A673 (cell line): ENCODE measurements around the gene FAM228B. TPM values are rescaled to one million over a fixed set of nuclear protein-coding genes. Genes with fewer than 3 reads are reported as not detected.

Experiments used
- BruUV-seq: library from RNA; stranded (reverse); fragments of 400-500 nt; replicated peaks from 2 replicates; lab custom pipeline; 2021; lab: Mats Ljungman, UMichigan
- CTCF ChIA-PET: fragments of 300-600 bp; sonication (Branson Sonifier 250); formaldehyde crosslinking; loops from one replicate; lab custom pipeline; 2022; ENCODE audit warnings: antibody characterized with exemption; lab: Charles Lee
- POLR2A ChIA-PET: fragments of 300-600 bp; sonication (Branson Sonifier 250); formaldehyde crosslinking; loops from one replicate; lab custom pipeline; 2022; ENCODE audit warnings: antibody characterized with exemption; ENCODE audit not compliant: low non-redundant PET; lab: Charles Lee
- DNase-seq: peaks from one replicate; pipeline ENCODE4 v3.0.0-alpha.2; 2015; ENCODE audit warnings: low spot score
- H3K27ac ChIP-seq: fragments of 200-600 bp; sonication (generic); 2 replicates; pipeline ENCODE4 v1.5.1; 2016; ENCODE audit warnings: mixed run types, low read depth, mild to moderate bottlenecking, mixed read lengths, antibody characterized with exemption, low read length; ENCODE audit not compliant: poor library complexity, severe bottlenecking
- H3K27me3 ChIP-seq: fragments of 200-600 bp; sonication (generic); replicated peaks from 2 replicates; pipeline ENCODE4 v1.6.1; 2017; ENCODE audit warnings: mixed run types, low read depth, mild to moderate bottlenecking, mixed read lengths, antibody characterized with exemption, low read length; ENCODE audit not compliant: insufficient read depth, poor library complexity
- H3K36me3 ChIP-seq: fragments of 200-600 bp; sonication (generic); 2 replicates; pipeline ENCODE4 v1.6.1; 2016; ENCODE audit warnings: mixed run types, mild to moderate bottlenecking, mixed read lengths, antibody characterized with exemption, low read length; ENCODE audit not compliant: insufficient read depth, poor library complexity, severe bottlenecking
- H3K4me1 ChIP-seq: fragments of 200-600 bp; sonication (generic); 2 replicates; pipeline ENCODE4 v1.6.1; 2017; ENCODE audit warnings: mixed run types, mild to moderate bottlenecking, mixed read lengths, antibody characterized with exemption, low read length; ENCODE audit not compliant: insufficient read depth, poor library complexity, severe bottlenecking
- H3K4me3 ChIP-seq: fragments of 200-600 bp; sonication (generic); 2 replicates; pipeline ENCODE4 v1.5.1; 2016; ENCODE audit warnings: low read depth, mixed run types, mild to moderate bottlenecking, mixed read lengths, low read length; ENCODE audit not compliant: poor library complexity, severe bottlenecking
- H3K9me3 ChIP-seq: fragments of 200-600 bp; sonication (generic); 2 replicates; pipeline ENCODE4 v1.6.1; 2016; ENCODE audit warnings: mixed run types, low read depth, mild to moderate bottlenecking, mixed read lengths, antibody characterized with exemption, low read length; ENCODE audit not compliant: poor library complexity, severe bottlenecking
- EZH2 ChIP-seq: fragments of 200-600 bp; sonication (generic); IDR thresholded peaks from 2 replicates; pipeline ENCODE4 v1.6.1; 2017; ENCODE audit warnings: borderline replicate concordance, low read depth, mild to moderate bottlenecking, mixed read lengths, antibody characterized with exemption, low read length; ENCODE audit not compliant: poor library complexity, severe bottlenecking
- intact Hi-C: fragments of 100-400 bp; cut with micrococcal nuclease; formaldehyde crosslinking; loops from one replicate; pipeline ENCODE4 v1.10.0; 2022; ENCODE audit not compliant: unreplicated experiment
- total RNA-seq: library from RNA; stranded (reverse); gene quantifications from 2 replicates; pipeline ENCODE4 v1.2.3, GENCODE V29; 2021
- TF ChIP-seq, protein P1 (sequence below): fragments of 300-800, 200-600 bp; sonication (generic); conservative IDR thresholded peaks from 2 replicates; pipeline ENCODE4 v1.5.1; 2017; ENCODE audit warnings: low read depth, mild to moderate bottlenecking, antibody characterized with exemption, low read length, moderate library complexity, mixed read lengths

The FAM228B gene
- total RNA-seq, 1 experiment from 2014 or later = 6.8 TPM

DNA sequence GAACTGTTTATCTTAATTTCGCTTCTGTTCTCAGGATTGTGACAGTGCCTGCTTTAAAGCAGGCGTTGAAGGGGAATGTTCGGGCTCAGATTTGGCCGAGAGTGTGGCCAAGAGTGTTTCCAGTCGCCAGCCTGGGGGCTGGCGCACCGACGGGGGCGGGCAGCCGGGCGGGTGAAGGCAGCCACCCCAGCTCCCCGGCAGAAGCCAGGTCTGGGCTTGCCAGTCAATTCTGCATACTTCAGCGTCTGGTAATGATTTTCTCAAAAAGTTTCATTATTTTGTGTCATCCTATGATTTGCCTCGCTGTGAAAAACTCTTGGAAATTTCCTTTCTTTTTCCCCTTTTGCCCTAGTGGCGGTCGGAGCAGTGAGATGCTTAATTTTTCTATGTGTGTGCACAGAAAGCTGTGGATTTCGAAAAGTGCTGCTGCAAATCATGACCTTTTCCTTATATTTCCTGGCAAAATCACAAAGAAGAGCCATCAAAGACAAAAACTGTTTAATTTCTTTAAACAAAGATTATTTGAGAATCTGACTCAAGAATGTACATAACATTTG, 52.4 kb downstream of the FAM228B start:
- Histone ChIP-seq H3K9me3 (no peaks in the 10 kb centered on the region), H3K4me1 (no peaks in the 10 kb centered on the region), H3K4me3 (no peak overlapping the region), H3K27ac (no peak overlapping the region), H3K36me3 (no peaks in the 10 kb centered on the region), H3K27me3 (no peaks in the 10 kb centered on the region)
- DNase-seq = no peak
- no TSS peak for BruUV-seq
- ChIA-PET CTCF (no interaction called here), POLR2A (no interaction called here)
- intact Hi-C loops = no loop called here
- TF ChIP-seq EZH2 = no peak
- TF ChIP-seq, protein P1, sequence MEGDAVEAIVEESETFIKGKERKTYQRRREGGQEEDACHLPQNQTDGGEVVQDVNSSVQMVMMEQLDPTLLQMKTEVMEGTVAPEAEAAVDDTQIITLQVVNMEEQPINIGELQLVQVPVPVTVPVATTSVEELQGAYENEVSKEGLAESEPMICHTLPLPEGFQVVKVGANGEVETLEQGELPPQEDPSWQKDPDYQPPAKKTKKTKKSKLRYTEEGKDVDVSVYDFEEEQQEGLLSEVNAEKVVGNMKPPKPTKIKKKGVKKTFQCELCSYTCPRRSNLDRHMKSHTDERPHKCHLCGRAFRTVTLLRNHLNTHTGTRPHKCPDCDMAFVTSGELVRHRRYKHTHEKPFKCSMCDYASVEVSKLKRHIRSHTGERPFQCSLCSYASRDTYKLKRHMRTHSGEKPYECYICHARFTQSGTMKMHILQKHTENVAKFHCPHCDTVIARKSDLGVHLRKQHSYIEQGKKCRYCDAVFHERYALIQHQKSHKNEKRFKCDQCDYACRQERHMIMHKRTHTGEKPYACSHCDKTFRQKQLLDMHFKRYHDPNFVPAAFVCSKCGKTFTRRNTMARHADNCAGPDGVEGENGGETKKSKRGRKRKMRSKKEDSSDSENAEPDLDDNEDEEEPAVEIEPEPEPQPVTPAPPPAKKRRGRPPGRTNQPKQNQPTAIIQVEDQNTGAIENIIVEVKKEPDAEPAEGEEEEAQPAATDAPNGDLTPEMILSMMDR = no peak

DNA sequence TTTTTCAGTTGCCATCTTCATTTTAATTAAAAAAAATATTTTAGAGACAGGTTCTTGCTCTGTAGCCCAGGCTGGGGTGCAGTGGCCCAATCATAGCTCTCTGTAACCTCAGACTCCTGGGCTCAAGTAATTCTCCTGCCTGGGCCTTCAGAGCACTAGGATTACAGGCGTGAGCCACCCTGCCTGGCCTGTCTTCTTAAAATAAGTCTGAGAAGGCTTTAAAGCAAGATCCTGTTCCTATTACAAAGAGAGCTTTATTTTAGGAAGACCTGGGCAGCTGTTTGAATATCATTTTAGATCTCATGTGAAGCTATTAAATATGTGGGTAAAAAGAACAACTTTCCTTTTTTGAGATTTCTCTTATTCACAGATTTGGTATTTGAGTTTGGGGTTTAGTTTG, 53.1 kb downstream of the FAM228B start:
- no TSS peak for BruUV-seq
- H3K4me3 ChIP-seq = no peak overlapping the region
- H3K27ac ChIP-seq = no peak overlapping the region
- H3K36me3 ChIP-seq = no peaks in the 10 kb centered on the region
- intact Hi-C loops = no loop called here
- H3K4me1 ChIP-seq = no peaks in the 10 kb centered on the region
- POLR2A ChIA-PET = no interaction called here
- DNase-seq = no peak
- no peaks in the 10 kb centered on the region for H3K27me3 ChIP-seq
- H3K9me3 ChIP-seq = no peaks in the 10 kb centered on the region
- CTCF ChIA-PET = no interaction called here
- TF ChIP-seq EZH2 = no peak
- TF ChIP-seq, protein P1 = no peak

DNA sequence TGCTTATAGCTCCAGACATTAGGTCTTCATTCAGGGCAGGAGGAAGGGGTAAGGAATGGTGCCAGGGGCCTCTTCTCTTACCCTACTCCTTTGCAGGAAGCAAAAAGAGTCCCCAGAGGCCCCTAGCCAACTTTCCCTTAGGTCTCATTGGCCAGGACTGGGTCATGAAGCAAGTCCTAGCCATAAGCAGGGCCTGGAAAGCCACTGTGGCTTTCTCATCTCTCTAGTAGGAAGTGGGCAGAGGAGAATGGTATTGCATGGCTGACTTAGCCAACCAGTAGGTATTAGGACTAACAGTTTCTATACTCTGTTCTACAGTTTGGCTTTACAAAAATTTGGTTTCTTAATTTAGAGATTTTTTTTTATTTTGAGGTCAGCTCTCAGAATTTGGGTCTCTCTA, 56.4 kb downstream of the FAM228B start:
- no peak overlapping the region for H3K27ac ChIP-seq
- no peak for DNase-seq
- H3K9me3 ChIP-seq = no peaks in the 10 kb centered on the region
- no peaks in the 10 kb centered on the region for H3K27me3 ChIP-seq
- no peak overlapping the region for H3K4me3 ChIP-seq
- POLR2A ChIA-PET = no interaction called here
- H3K36me3 ChIP-seq = no peaks in the 10 kb centered on the region
- BruUV-seq = no TSS peak
- no peaks in the 10 kb centered on the region for H3K4me1 ChIP-seq
- TF ChIP-seq EZH2 = no peak
- TF ChIP-seq, protein P1 = no peak
- CTCF ChIA-PET = no interaction called here
- intact Hi-C loops = no loop called here
